Dedifferentiated amniotic fluid mesenchymal stem cell (primary cell): Measurements from ENCODE around the gene NRDC.

Experiments used
- DNase-seq: peaks from one replicate; pipeline ENCODE4 v3.0.0-alpha.2; 2016; ENCODE audit errors: extremely low spot score

NRDC gene

DNA sequence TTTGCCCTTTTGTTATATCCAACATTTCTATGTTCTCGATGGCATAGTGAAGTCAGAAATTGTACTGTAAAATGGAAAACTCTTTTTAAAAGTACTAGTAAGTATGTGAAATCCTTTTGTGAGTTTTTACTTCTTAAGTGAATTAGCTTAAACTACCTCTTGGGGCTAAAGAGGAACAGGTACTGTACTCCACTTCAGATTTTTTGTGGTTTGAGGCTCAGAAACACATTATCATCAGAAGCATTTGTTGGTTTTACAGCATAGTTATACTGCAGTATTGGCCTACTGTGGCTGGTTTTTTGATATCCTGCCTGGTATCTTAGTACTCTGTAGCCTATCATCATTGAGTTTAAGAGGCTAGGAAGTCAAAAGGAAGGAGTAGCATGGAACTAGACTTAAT lies 117.2 kb downstream of the NRDC start:
- DNase-seq, result no peak

DNA sequence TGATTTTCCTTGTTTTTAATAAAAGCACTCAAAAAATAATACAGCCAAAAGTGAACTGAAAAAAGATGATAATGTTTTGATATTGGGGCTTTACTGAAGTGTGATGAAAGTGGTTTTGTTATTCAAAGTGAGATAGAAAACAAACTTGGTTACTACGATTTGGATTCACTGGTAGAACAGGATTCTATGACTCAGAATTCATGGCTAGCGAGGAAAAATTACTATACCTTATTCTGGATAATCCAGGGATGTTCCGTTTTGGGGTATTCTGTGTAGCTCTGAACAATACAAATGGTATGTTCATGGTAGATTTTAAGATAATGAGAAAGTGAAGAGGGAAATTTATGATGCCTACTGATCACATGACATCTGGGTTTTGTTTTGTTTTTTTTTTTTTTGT lies 117.7 kb downstream of the NRDC start:
- DNase-seq, result no peak

DNA sequence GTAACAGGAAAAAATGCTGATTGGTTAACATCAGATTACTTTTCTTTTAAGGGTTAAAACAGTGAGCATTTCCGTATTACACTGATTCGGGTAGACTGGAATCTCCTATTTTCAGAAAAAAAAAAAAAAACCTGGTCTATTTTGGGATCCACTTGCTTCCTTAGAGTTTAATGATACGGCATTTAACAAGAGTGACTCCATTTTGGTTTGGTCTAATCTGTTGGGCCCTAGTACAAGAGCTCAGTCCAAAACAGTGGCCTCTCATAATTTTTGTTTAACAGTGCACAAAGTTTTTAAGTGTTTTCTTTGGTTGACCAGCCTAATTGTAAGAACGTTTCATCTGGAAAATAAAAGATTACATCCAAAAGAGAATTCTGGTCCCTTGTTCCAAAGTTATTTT lies 120.2 kb downstream of the NRDC start:
- no peak for DNase-seq

DNA sequence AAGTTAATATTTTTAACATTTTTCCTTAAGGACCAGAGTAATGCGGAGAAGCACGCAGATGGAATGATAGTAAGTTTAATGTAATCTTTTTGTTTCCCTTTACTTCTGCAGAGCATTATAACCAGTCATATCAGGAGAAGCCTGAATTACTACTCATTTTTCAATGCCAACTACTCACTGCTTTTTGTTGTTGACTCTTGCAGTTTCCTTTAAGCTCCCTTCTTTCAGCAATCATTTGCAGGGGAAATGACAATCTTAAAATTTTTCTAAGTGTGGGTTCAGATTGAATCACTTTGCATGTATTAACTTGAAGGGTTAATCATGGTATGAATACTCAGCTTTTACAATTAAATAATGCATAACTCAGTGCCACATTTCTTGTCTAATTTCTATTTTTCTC lies 122.2 kb downstream of the NRDC start:
- no peak for DNase-seq

DNA sequence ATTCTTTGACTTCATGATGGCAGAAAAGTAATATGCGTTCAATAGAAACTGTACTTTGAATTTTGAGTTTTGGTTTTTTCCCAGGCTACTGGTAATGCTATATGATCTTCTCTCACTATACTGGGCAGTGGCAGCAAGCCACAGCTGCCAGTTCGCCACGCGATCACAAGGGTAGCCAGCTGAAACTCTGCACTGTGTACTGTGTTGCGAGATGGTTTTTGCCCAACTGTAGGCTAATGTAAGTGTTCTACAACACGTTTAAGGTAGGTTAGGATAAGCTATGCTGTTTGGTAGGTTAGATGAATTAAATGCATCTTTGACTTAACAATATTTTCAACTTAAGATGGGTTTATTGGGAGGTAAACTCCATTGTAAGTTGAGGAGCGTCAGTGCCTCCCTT lies 123.1 kb downstream of the NRDC start:
- no peak for DNase-seq

DNA sequence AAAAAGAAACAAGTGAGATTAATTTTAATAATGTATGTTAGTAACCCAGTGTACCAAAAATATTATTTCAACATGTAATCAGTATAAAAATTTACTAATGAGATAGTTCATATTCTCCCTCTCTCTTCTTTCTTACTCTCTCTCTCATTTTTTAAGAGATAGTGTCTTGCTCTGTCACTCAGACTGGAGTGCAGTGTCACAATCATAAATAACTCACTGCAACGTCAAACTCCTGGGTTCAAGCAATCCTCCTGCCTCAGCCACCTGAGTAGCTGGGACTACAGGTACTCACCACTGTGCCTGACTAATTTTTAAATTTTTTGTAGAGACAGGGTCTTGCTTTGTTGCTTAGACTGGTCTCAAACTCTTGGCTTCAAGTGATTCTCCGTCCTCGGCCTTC lies 123.9 kb downstream of the NRDC start:
- no peak for DNase-seq

DNA sequence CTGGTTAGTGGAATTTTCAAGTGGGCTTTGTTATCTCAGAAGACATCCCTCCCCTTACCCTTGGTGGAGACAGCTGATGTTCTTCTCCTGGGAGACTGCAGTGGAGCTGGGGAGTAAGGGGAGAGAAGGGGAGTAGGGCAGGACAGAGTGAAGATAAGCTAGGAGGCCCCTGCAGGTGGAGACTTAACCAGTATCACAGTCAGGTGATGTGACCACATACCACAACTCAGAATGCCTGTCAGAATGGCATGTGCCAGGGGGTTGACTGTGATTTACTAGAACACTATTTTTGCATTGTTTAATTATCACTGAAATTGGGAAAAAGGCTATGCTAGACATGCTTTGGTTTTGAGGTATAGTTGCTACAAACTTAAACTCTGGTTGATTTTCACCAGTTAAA lies 124.6 kb downstream of the NRDC start:
- DNase-seq, result no peak

DNA sequence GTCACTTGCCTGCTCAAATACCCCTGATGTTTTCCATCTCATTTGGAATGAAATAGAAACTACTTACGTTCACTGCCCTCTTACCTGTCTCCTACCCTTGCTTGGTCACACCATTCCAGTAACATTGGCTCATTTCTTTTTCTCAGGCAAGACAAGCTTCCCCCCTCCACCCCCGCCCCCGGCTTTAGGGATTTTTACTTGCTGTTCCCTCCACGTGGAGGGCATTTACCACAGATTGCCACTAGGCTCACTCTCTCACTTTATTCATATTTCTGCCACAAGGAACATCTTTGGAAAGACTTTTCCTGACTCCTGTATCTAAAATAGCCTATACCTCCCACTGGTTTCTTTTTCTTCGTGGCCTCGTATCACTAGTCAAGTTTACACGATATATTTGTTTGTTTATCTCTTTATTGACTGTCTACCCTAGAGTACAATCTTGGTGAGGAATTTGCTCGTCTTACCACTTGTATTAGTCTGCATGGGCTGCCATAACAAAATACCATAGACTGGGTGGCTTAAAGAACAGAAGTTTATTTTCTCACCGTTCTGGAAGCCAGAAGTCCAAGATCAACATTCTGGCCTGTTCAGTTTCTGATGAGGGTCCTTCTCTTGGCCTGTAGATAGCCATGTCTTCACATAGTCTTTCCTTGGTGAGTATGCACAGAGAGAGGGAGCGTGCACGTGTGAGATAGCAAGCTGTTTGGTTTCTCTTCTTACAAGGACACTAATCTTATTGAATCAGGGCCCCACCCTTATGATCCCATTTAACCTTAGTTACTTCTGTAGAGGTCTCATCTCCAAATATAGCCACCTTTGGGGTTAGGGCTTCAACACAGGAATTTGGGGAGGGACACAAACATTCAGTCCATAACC lies 126.2 kb downstream of the NRDC start:
- no peak for DNase-seq

DNA sequence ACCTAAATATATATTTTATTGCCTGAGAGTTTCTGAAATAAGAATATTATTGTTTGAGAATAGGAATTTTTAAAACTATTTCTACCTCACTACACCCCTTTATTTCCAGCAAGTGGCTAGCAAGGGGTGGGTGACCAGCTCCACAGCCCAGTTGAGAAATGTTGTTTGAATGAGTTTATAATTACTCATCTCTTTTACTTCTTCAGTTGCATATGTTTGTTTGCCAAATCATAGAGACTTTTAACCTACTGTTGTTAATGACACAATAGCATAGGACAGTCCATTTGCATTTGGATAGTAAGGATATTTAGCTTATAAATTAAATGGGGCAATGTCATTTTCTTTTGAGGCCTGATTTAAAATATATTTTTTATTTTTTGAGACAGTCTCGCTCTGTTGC lies 127.8 kb downstream of the NRDC start:
- no peak for DNase-seq

DNA sequence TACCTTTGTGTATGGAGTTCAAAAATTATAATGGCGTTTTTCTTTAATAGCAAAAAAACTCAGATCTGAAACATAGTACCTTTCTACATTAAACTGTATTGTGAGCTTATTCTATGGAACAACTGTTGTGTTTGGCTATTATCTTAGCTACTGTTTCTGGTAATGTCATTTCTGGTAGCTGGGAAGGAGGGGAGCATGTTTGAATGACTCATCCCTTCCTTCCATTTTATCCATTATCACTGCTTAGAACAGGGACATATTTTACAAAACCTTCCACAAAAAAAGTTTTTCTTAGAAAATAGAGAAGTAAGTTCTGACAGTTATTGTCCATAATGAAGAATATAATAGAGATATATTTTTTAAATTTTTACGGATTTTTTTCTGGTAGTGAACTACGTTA lies 128.3 kb downstream of the NRDC start:
- DNase-seq, result no peak

DNA sequence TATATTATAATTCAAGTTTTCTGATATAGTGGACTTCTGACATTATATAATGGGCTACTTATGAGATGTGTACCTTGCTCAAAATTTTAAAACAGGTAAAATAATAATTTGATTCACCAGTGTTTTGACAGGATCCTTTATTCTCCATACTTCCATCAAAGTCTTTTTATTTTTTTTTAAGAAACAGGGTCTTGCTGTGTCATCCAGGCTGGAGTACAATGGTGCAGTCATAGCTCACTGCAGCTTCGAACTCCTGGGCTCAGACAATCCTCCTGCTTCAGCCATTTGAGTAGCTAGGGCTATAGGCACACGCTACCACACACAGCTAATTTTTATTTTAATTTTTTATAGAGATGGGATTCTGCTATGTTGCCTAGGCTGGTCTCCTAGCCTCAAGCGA lies 129.4 kb downstream of the NRDC start:
- no peak for DNase-seq

DNA sequence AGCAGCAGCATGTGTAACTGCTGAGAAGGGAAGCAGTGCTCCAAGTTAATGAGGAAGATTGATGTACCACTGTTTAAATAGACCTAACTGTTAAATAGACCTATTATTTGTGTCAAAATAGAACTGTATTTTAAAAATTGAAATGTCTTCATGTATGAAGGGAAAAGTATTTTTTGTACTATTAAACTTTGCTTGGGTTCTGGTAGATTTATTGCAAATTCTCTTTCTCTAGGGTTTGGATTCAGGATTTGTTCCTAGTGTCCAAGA lies 133.3 kb downstream of the NRDC start:
- no peak for DNase-seq

DNA sequence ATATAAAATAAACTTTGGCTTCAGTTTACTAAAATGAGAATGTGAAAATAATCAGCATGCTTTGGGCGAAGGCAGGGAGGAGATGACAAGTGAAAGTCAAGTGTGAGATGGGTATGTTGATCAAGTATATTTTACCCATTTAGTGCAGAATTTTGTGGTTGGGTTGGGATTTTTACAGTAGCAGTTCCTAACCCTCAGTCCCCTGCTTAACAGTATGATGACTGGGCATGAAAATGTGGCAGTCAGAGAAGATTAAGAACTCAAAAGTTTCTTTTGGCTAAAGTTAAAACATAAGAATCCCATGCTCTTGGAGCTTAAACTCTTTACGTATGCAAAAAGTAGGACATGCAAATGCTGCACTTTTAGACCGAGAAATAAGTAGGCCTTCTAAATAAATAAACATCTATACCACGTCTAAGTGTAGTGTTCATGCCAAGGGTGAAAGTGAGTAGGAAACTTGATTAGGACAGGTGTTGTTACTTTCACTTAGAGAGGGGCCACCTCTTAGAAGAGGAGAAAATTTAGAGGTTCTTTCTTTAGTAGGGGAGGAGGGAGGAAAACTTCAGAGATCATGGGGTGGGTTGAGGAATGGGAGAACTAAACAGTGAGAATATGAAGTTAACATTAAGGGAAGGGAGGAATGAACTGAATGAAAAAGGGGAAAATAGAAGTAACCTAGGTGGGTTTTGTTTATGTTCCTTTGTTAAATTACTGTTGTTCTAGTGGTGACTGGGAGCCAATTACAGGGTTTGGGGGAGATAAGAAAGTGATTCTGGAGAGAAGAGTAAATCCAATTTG lies 133.8 kb downstream of the NRDC start:
- DNase-seq, result no peak

DNA sequence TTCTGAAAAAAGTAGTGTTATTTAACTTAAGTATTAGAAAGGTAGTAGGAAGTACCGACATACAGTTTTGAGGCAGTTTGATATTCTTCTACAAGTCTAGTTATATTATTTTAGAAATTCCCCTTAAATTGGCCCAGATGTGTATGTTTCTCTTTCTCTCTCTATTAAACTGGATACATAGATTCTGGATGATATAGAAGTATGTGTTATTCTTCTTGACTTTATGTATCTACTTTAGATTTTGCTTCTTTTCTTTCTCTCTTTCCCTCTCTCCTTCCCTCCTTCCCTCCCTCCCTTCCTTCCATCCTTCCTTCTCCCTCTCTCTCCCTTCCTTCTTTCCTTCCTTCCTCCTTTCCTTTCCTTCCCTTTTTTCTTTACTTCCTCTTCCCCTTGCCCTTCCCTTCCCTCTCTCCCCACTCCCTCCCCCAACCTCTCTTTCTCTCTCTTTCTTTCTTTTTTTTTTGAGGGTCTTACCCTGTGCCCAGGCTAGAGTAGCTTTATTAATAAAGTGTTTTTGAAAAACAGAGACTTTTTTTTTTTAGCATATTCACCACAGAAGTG lies 137.3 kb downstream of the NRDC start:
- DNase-seq, result no peak

DNA sequence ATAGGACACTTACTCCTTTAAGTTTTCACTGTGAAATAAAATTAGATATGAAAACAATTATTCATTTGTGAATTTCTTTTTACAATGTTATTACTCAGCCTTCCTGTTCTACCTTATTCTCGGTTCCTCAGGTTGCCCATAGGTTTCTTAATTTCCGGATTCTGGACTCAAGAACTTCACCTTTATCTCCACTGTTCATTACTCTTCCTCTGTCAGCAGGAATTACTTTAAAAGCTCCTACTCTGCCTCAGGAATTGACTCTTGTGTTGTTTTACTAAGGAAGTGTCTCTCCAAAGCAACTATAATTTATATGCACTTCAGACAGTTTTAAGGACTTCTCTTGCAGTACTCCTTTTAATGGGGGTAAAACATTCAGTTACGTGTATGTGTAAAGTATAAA lies 137.9 kb downstream of the NRDC start:
- DNase-seq, result no peak
